HG03565 (cell line): ENCODE data around the gene TYW1B.
"Not testable (repeated sequence)": the region's sequence is repeated elsewhere in the genome, so short reads cannot be mapped to it uniquely, and the experiment has no call there.

Experiments
- ATAC-seq: cut with Tn5 transposase; IDR thresholded peaks from one replicate; pipeline ENCODE4 v1.9.1; 2021; ENCODE audit warnings: mild to moderate bottlenecking, moderate library complexity; ENCODE audit not compliant: unreplicated experiment

TYW1B gene

GRCh38 chr7:72632765-72633292, 195.2 kb downstream of the TYW1B start:
- not testable (repeated sequence) for ATAC-seq

GRCh38 chr7:72628375-72628774, 199.6 kb downstream of the TYW1B start:
- ATAC-seq: not testable (repeated sequence)

GRCh38 chr7:72626428-72627011, 201.5 kb downstream of the TYW1B start:
- not testable (repeated sequence) for ATAC-seq

- ATAC-seq: peak; percentile 87
Measured at GRCh38 chr7:72625721-72626423, 202.1 kb downstream of the TYW1B start.

- no peak for ATAC-seq
Measured at GRCh38 chr7:72622532-72622931, 205.5 kb downstream of the TYW1B start.

- not testable (repeated sequence) for ATAC-seq
Measured at GRCh38 chr7:72621761-72622187, 206.2 kb downstream of the TYW1B start.

GRCh38 chr7:72620923-72621322, 207.1 kb downstream of the TYW1B start:
- not testable (repeated sequence) for ATAC-seq

GRCh38 chr7:72618435-72619180, 209.4 kb downstream of the TYW1B start:
- not testable (repeated sequence) for ATAC-seq

- not testable (repeated sequence) for ATAC-seq
Measured at GRCh38 chr7:72609761-72610160, 218.2 kb downstream of the TYW1B start.

- ATAC-seq: not testable (repeated sequence)
Measured at GRCh38 chr7:72607988-72608387, 220.0 kb downstream of the TYW1B start.

GRCh38 chr7:72605863-72606431, 222.1 kb downstream of the TYW1B start:
- ATAC-seq: not testable (repeated sequence)

- ATAC-seq: not testable (repeated sequence)
Measured at GRCh38 chr7:72604771-72605611, 223.0 kb downstream of the TYW1B start.

- not testable (repeated sequence) for ATAC-seq
Measured at GRCh38 chr7:72603476-72603875, 224.5 kb downstream of the TYW1B start.

- ATAC-seq: no peak
Measured at GRCh38 chr7:72603073-72603472, 224.9 kb downstream of the TYW1B start.

GRCh38 chr7:72601683-72602082, 226.3 kb downstream of the TYW1B start:
- ATAC-seq: not testable (repeated sequence)

GRCh38 chr7:72590023-72590422, 238.0 kb downstream of the TYW1B start:
- not testable (repeated sequence) for ATAC-seq

- not testable (repeated sequence) for ATAC-seq
Measured at GRCh38 chr7:72587267-72587666, 240.7 kb downstream of the TYW1B start.

GRCh38 chr7:72584576-72584975, 243.4 kb downstream of the TYW1B start:
- not testable (repeated sequence) for ATAC-seq

- not testable (repeated sequence) for ATAC-seq
Measured at GRCh38 chr7:72583620-72584361, 244.2 kb downstream of the TYW1B start.
